Adrenal gland (tissue), 5 donors: ENCODE measurements around the gene LCMT2.

Source experiments
- CTCF ChIP-seq, 6 experiments: fragments of 450-650 bp in 4 of 6; fragments of 200-600 bp in 2 of 6; sonication (generic) in 1 of 6; IDR thresholded peaks; 1 replicate in 5 of 6; 2 replicates in 1 of 6; pipeline versions ENCODE4 v1.5.1 to v1.8.0; 2016 to 2021; ENCODE audit warnings: antibody characterized with exemption in 6 of 6, mild to moderate bottlenecking in 2 of 6, moderate library complexity in 1 of 6
- POLR2A ChIP-seq, 2 donors: fragments of 450-650 bp; IDR thresholded peaks; one replicate each; pipeline ENCODE4 v1.6.1; 2017; ENCODE audit warnings: antibody characterized with exemption in 2 of 2, mild to moderate bottlenecking in 2 of 2, moderate library complexity in 1 of 2
- donor health status: DM: no; HTN: no; CAD: no.

GRCh38 chr15:43283526-43283925 lies 46.8 kb downstream of the LCMT2 start:
- TF ChIP-seq CTCF (IDR thresholded peaks at IDR 0.05) (no peak), POLR2A (IDR thresholded peaks at IDR 0.05) (no peak)
